Choroid plexus epithelial cell (primary cell): ENCODE measurements around the gene DPP10.

Experiments
- DNase-seq: peaks from one replicate; pipeline ENCODE4 v3.0.0-alpha.2; 2010; ENCODE audit warnings: low read depth
- H3K4me3 ChIP-seq: 2 replicates; pipeline ENCODE4 v1.5.1; 2011; ENCODE audit warnings: low read depth, mild to moderate bottlenecking, control low read depth, low read length, moderate library complexity
- TF ChIP-seq, protein P1 (sequence below): conservative IDR thresholded peaks from 2 replicates; pipeline ENCODE4 v1.5.1; 2011; ENCODE audit warnings: low read depth, mild to moderate bottlenecking, control low read depth, inconsistent platforms, low read length, moderate library complexity

The DPP10 gene

DNA sequence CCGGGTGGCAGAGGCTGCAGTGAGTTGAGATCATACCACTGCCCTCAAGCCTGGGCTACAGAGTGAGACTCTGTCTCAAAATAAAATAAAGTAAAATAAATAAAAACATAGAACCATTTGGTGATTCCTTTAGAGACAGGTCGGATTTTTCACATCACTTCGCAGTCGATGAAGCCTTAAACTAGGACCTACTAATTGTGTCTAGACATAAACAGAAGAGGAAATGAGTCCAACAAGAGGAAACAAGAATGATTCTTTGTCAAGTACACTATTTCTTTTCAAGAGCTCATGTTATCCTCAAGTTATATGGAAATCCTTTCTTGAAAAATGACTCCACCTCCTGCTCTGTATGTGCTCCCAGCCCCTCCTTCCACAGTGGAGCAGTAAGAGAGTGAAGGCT lies 758.9 kb downstream of the DPP10 start:
- TF ChIP-seq, protein P1, sequence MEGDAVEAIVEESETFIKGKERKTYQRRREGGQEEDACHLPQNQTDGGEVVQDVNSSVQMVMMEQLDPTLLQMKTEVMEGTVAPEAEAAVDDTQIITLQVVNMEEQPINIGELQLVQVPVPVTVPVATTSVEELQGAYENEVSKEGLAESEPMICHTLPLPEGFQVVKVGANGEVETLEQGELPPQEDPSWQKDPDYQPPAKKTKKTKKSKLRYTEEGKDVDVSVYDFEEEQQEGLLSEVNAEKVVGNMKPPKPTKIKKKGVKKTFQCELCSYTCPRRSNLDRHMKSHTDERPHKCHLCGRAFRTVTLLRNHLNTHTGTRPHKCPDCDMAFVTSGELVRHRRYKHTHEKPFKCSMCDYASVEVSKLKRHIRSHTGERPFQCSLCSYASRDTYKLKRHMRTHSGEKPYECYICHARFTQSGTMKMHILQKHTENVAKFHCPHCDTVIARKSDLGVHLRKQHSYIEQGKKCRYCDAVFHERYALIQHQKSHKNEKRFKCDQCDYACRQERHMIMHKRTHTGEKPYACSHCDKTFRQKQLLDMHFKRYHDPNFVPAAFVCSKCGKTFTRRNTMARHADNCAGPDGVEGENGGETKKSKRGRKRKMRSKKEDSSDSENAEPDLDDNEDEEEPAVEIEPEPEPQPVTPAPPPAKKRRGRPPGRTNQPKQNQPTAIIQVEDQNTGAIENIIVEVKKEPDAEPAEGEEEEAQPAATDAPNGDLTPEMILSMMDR = no peak
- no peak for DNase-seq
- no peak overlapping the region for H3K4me3 ChIP-seq

DNA sequence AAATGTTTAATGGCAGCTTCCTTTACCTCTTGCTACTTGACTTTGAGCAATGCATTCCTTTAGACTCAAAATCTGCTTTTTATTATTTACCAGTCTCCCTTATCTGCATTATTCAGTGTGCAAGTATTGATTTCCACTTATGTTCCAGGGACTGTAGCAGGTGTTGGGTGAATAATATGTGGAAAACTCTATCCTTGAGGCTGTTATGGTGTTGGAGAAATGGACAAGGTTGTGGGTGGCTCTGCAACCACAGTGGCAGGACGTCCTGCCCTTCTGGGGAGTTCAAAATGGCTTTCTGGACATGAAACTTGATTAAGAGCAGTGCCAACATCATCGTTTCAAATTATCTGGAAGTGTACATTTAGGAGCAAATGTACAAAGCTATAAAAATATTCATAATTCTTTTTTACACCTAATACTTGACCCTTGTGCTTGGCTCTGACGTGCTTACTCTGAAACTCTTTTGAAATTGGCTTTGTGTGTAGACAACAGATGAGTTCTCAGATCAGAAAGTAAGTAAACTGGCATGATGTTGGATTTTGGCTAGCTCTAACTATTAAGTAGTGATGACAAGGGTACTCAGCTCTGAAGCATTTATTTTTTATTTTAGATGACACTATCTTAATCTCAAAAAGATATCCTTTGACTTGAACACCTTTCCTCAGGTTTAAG lies 766.2 kb downstream of the DPP10 start:
- H3K4me3 ChIP-seq = no peak overlapping the region
- TF ChIP-seq, protein P1 = no peak
- DNase-seq = no peak

DNA sequence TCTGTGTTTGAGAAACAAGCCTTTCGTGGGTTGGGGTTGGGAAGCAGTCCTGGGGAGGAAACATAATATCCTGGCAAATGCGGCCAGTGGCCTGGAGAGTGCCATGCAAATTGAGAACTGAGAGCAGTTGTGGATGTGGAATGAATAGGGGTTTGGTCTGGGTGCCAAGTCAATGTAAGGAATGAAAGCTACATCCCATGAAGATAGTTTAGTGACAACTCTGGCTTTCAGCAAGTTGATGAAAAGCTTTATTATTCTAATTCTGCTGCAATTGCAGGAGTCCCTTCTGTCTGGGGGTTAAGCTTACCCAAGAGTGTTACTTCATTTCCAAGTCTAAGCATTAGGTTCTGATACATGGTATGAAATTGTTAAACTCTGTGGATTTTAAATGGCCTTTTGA lies 771.6 kb downstream of the DPP10 start:
- TF ChIP-seq, protein P1 = no peak
- DNase-seq = no peak
- H3K4me3 ChIP-seq = no peak overlapping the region

DNA sequence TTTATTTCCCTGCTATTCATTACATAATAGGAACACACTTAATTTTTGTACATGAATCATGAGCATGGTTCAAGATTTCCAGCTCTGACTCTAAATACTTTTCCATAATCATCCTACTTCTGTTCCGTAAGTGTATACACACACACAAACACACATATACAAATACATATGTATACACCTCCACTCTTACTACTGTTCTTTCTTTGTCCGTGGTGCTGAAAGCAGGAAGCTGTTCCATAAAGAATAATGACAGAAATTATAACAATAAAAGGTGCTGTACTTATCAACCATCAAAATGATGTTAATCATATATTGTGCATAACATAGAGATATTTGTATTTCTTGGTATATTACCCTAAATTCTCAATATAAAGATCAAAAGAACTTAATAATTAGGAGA lies 776.9 kb downstream of the DPP10 start:
- TF ChIP-seq, protein P1 = no peak
- no peak overlapping the region for H3K4me3 ChIP-seq
- no peak for DNase-seq

DNA sequence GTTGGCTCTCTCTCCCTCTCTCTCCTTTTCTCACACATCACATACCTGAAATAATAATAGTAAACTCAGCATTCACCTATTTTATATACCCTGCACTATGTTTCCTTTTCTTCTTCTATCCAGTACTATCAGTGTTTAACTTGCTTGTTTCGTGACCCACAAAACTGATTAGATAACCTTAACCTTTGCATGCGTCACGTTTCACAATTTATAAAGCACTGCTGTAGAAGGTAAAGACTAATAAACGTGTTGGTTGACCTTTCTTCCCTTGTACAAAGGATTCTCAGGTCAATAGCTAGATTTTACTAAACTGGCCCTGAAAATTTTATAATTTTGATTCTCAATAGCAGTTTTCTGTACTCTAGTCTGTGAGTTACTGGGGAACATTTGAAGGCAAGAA lies 791.7 kb downstream of the DPP10 start:
- DNase-seq = no peak
- no peak overlapping the region for H3K4me3 ChIP-seq
- TF ChIP-seq, protein P1 = no peak

DNA sequence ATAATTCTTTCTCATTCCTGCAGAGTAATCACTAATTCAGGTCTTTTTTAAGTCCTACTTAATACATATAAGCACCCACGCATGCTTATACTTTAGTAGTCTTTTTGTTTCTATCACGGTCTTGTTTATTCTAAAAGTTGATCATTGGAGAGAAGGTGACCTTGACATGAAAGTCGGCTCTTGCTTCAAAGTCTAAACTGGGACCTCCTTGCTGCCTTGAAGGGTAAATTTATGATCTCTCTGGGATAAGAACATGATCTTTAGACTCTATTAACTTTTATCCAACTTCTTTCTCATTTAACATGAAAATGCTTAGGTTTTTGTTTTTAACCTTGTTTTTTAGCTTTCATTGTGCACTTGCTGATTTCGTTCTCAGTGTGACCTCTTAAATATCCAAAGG lies 792.3 kb downstream of the DPP10 start:
- no peak overlapping the region for H3K4me3 ChIP-seq
- TF ChIP-seq, protein P1 = no peak
- DNase-seq = no peak

DNA sequence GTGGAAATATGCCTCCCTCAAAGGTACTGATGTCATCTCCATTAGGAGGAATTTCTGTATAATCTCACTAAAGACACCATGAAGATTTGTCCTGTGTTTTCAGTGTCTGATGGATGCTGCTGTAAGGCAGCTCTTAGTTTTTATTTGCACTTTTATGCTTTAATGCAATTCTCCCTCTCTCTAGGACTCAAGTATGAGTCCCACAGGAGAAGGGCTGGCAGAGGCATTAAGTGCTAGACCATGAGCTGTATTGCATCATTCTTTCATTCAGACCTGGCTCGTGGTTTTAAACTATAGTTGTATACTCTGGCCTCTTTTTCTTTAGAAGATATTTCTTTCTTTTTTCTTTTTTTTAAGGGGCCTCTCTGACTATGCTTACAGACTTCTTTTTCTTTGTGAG lies 805.6 kb downstream of the DPP10 start:
- TF ChIP-seq, protein P1 = no peak
- DNase-seq = no peak

More for the DNA sequence above, 805.6 kb downstream of the DPP10 start:
- no peak overlapping the region for H3K4me3 ChIP-seq
